Measurements from ENCODE around the gene MAP2K5.

Gene MAP2K5

DNA sequence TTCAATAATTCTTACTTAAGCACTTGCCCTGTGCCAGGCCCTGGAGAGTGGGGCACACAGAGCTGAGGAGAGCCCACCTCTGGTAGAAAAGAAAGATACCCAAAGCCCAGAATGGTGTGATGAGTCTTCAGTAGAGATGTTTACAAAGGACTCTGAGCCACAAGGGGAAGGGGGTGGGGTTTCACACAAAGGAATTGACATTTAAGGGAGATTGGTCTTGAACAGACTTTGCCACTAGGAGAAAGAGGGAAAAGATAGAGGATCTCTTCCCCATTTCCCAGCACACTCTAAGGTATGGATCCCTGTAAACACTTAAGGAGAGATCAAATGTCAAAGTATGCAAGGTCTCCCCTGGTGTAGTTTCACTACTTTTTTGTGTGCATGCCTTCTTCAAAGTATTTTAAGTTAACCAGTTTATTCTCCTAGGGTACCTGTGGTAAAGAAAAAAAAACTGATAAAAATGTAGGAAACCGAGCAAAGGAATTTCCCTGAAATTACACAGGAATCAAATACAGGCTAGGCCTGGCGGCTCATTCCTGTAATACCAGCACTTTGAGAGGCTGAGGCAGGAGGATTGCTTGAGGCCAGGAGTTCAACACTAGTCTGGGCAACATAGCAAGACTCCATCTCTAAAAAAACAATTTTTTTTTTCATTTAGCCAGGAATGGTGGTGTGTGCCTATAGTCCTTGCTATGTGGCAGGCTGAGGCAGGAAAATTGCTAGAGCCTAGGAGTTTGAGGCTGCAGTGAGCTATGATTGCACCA is 165.2 kb downstream of the MAP2K5 start:
- TF ChIP-seq, protein P1, sequence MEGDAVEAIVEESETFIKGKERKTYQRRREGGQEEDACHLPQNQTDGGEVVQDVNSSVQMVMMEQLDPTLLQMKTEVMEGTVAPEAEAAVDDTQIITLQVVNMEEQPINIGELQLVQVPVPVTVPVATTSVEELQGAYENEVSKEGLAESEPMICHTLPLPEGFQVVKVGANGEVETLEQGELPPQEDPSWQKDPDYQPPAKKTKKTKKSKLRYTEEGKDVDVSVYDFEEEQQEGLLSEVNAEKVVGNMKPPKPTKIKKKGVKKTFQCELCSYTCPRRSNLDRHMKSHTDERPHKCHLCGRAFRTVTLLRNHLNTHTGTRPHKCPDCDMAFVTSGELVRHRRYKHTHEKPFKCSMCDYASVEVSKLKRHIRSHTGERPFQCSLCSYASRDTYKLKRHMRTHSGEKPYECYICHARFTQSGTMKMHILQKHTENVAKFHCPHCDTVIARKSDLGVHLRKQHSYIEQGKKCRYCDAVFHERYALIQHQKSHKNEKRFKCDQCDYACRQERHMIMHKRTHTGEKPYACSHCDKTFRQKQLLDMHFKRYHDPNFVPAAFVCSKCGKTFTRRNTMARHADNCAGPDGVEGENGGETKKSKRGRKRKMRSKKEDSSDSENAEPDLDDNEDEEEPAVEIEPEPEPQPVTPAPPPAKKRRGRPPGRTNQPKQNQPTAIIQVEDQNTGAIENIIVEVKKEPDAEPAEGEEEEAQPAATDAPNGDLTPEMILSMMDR (IDR thresholded peaks at IDR 0.05; ENCODE audit: unreplicated experiment in 3 of 3) = no peak

DNA sequence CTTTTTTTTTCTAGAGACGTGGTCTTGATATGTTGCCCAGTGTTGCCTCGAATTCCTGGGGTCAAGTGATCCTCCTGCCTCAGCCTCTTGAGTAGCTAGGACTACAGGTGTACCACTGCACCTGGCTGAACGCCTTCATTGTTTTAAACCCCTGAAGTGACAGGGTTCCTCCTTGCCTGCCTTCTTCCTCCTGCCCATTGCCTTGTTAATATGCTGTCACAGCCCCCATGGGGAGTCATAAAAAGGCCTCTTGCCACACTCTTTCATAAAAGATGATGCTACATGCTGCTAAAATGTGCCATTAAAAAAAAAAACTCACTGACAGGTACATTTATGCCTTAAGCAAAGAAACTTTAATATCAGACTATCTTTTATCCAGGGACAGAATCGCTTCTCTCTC is 166.0 kb downstream of the MAP2K5 start:
- H3K27ac Mint-ChIP-seq = no peak overlapping the region
- TF ChIP-seq, protein P1 (IDR thresholded peaks at IDR 0.05; ENCODE audit: unreplicated experiment in 3 of 3) = no peak
- peaks cover 33% of the 10 kb centered on the region for H3K36me3 Mint-ChIP-seq (ENCODE audit: low read depth)
- no peak overlapping the region for H3K4me3 Mint-ChIP-seq
- no peaks in the 10 kb centered on the region for H3K27me3 Mint-ChIP-seq (ENCODE audit: low read depth)
- peaks cover 17% of the 10 kb centered on the region for H3K4me1 Mint-ChIP-seq
- no peaks in the 10 kb centered on the region for H3K9me3 Mint-ChIP-seq

More for the DNA sequence above, 165.2 kb downstream of the MAP2K5 start:
- H3K4me1 Mint-ChIP-seq = peaks cover 14% of the 10 kb centered on the region
- H3K27me3 Mint-ChIP-seq (ENCODE audit: low read depth) = no peaks in the 10 kb centered on the region
- no peak overlapping the region for H3K4me3 Mint-ChIP-seq
- H3K27ac Mint-ChIP-seq = no peak overlapping the region
- peaks cover 31% of the 10 kb centered on the region for H3K36me3 Mint-ChIP-seq (ENCODE audit: low read depth)
- no peaks in the 10 kb centered on the region for H3K9me3 Mint-ChIP-seq

DNA sequence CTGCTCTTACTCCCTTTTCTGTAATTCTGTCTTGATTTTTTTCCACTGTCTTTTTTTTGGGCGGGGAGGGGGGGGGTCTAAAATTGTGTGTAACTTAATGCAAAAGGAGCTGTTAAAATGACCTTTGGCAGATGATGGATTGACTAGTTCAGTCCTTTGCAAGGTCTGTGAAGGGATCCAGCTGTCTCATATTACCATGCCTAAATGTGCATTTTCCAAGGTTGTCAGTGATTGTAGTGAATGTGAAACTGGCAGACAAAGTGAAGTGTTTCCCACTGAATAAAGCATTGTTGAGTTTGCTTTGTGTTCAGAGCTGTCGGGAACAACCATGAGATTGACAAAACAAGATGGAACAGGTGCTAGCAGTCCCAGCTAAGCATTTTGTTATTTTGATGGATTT is 172.7 kb downstream of the MAP2K5 start:
- TF ChIP-seq, protein P1 (IDR thresholded peaks at IDR 0.05; ENCODE audit: unreplicated experiment in 3 of 3) = no peak
- H3K4me3 Mint-ChIP-seq = peak overlapping the region in 1 of 3 experiments; percentile 33
- peak overlapping the region; percentile 65 to 82 (median 76) for H3K27ac Mint-ChIP-seq
- H3K9me3 Mint-ChIP-seq = no peaks in the 10 kb centered on the region
- H3K27me3 Mint-ChIP-seq (ENCODE audit: low read depth) = no peaks in the 10 kb centered on the region
- peaks cover 54% of the 10 kb centered on the region for H3K4me1 Mint-ChIP-seq
- H3K36me3 Mint-ChIP-seq (ENCODE audit: low read depth) = peaks cover 21% of the 10 kb centered on the region

DNA sequence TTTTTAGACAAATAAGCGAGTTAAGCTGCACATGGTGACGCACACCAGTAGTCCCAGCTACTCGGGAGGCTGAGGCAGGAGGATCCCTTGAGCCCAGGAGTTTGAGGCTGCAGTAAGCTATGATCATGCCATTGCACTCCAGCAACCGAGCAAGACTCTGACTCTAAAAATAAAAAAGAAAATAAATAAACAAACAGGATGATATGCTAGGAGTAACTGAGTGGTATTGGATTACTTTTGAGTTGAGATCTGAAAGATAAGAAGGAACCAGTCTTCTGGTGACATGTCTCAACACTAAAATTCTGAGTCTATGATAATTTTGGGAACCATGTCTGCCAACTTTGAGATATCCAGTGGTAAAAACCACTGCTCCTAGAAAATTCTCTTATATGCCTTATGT is 173.7 kb downstream of the MAP2K5 start:
- Mint-ChIP-seq H3K4me1 (peaks cover 64% of the 10 kb centered on the region), H3K36me3 (ENCODE audit: low read depth) (peaks cover 17% of the 10 kb centered on the region), H3K4me3 (no peak overlapping the region), H3K27ac (peak overlapping the region in 2 of 3 experiments; percentile 10 to 82), H3K9me3 (no peaks in the 10 kb centered on the region), H3K27me3 (ENCODE audit: low read depth) (no peaks in the 10 kb centered on the region)
- TF ChIP-seq, protein P1 (IDR thresholded peaks at IDR 0.05; ENCODE audit: unreplicated experiment in 3 of 3) = no peak

DNA sequence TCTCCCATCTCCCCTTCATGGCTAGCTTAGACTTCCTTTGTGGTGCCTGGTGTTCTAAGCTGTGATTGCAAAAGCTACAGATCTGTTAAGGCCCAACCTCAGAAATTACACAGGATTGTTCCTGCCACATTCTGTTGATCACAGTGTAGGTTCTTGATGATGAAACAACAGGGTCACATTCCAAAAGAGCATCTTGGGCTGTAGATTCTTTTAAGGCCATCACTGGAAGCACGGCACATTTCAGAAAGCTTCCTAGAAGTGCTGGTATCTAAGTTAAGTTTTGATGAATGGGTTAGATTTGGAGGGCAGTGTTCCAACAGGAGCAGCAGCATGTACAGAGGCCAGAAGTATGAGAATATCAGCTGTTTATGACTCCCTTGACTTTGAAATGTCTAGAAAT is 175.3 kb downstream of the MAP2K5 start:
- H3K36me3 Mint-ChIP-seq (ENCODE audit: low read depth) = peaks cover 4% of the 10 kb centered on the region
- H3K4me3 Mint-ChIP-seq = no peak overlapping the region
- peaks cover 63% of the 10 kb centered on the region for H3K4me1 Mint-ChIP-seq
- no peak overlapping the region for H3K27ac Mint-ChIP-seq
- no peaks in the 10 kb centered on the region for H3K9me3 Mint-ChIP-seq
- TF ChIP-seq, protein P1 (IDR thresholded peaks at IDR 0.05; ENCODE audit: unreplicated experiment in 3 of 3) = no peak
- no peaks in the 10 kb centered on the region for H3K27me3 Mint-ChIP-seq (ENCODE audit: low read depth)
